Left hindlimb (tissue), 1 donor: ENCODE measurements around the gene TRPM1.

Experiments used
- DNase-seq: peaks from one replicate; pipeline ENCODE4 v3.0.0-alpha.2; 2018

Gene TRPM1

DNA sequence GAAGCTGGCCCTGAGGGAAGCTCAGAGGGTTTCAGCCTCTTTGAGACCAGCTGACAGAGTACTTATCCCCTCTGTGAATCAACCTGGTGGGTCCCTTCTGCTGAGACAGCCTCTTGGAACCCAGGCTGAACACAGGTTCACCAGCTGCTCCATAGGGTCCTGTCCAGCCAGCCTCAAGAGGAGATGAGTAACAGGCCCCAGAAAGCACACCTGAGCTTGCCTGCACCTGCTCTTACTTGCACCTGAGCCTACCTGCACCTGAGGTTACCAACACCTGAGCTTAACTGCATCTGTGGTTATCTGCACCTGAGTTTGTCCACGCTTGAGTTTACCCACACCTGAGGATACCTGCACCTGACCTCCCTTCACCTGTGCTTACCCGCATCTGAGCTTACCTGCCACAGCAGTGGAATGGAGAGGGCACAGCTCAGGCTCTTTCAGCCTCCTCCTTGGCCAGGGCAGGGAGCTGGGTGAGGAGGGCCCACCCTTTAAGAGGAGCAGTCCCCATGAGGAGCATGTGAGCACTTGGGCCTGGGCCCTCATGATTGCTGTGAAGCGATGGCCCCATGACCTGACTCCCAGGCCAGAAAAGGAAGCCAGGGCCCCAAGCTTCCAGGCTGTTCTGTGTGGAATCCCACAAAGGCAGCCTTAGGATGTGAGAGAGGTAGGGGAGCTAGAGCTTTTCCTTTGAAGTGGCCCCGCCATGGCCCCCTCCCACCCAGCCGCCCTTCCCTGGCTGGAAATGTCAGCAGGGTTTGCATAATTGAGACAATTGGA, at the start of gene TRPM1:
TSS of gene TRPM1 (minus strand) at position 464 of the 777 bp plus-strand sequence. CDS start 20,370 bp downstream, outside the sequence.
- DNase-seq, result no peak

DNA sequence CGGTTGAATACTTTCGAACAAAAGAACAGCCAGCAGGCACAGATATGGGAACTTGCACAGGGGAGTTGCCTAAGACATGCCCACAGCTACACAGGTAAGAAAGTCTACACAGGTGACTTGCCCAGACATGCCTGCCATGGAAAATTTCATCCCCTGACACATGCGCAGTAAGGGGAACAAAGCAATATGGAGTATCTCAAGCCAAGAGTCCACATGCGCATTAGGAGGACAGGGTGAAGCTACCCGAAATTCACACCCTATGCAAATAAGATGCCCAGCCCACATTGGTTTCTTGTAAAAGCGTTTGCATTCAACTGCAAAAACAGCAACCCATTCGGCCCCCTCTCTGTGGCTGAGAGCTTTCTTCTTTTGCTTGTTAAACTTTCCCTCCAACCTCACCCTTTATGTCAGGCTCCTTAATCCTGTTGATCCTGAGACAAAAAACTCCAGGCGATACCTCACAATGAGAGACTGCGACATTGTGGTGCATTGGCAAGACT, 49.3 kb upstream of the TRPM1 start:
- no peak for DNase-seq

DNA sequence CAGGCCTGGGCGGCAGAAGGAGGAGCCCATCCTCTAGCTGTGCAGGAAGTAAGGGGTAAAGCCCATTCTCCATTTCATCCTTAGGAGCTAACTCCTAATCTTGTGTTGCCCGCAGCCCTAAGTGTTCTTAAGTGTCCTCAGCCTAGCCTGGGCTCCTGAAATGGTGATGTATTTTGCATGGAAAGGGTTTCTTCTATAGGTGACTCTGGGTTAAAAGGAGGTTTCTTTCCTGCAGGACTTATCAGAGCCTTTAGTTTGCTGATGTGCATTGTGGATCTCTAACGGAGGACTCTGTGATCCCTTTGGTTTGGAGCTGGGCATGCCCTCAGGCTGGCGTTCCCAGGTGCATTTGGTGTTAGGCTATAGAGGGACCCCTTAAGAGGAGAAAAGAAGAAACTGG, 48.5 kb upstream of the TRPM1 start:
- DNase-seq, result no peak

DNA sequence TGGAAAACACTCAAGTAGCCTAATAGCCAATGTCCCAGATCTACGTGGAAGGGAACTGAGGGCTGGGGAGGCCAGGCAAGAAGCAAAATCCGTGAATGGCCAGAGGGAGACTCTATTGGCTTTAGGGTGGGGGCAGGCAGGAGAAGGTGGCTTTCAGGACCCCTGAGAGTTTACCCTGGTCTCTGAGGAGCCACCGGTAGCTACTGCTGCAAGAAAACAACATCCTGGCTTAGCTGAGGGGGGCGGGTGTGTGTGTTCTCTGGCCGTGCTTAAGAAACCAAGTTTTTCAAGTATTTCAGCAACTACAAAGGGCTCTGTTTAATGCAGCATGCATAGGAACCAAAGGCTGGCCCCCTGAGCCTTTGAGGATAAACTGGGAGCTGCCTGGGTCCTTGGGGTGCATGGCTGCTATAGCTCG, 47.6 kb upstream of the TRPM1 start:
- no peak for DNase-seq

DNA sequence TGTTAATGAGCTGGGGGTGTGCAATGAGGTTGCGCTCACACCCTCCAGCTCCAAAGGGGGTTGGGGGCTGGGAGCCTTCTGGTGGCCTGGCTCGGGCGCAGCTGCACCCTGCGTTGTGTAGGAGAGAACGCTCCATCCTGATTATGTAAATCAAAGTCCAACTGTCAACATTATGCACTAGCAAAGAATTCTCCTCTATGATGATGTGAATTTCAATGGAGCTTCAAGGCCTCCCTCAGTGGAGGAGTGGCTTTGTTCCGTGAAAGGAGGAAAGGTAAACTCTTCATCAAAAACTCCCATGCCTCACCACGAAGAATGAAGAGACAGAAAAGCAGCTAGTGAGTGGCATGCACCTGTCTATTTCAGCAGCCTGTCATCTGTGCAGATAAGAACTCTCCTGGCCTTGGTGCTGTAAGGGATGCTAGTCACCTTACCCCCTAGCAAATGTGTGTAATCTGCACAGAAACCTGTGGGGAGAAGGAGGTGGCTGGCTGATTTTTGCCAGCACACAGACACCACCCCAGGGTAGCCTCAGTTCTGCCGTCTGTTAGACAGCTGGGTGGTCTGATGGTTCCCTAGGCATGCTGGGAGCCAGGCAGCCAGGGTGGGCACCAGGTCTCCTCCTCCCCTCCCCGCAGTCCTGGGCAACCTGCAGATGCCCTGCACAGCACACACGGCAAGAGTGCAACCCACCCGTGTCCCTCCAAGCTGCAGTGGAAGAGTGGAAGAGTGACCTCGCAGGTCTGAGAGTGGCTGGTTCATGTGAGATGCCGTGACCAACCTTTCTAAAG, 47.0 kb upstream of the TRPM1 start:
- no peak for DNase-seq

DNA sequence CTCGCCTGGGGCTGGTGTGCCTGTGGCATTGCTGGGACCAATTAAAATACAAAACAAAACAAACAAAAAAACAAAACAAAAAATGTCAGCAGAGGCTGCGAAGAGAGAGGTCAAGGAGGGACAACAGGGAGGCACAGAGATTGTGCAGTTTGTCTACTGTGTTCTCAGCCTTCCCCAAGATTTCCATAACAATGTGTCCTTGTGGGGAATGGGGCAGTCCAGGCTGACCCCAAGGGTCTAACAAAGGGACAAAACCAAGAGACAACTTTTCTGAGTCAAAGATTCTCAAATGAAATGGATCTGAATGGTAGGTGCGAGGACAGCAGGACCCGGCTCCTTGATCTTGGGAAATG, 46.4 kb upstream of the TRPM1 start:
- DNase-seq, result no peak

DNA sequence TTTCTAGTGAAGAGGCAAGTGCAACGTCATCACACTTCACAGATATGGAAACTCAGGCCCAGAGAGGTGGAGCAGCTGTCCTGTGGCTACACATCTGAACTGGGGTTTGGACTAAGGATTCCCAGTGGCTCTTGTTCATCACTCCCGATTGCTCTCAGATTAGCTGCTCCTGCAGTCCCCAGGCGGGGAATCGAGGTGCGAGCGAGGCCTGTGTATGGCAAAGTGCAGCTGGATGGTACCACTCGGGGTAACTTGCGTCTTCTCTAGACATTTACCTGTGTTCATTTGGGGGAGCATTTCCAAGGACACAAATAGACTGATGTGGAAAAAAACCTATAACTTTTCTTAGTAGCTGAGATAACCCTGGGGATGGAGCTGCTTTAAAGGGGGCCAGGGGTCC, 45.9 kb upstream of the TRPM1 start:
- no peak for DNase-seq

DNA sequence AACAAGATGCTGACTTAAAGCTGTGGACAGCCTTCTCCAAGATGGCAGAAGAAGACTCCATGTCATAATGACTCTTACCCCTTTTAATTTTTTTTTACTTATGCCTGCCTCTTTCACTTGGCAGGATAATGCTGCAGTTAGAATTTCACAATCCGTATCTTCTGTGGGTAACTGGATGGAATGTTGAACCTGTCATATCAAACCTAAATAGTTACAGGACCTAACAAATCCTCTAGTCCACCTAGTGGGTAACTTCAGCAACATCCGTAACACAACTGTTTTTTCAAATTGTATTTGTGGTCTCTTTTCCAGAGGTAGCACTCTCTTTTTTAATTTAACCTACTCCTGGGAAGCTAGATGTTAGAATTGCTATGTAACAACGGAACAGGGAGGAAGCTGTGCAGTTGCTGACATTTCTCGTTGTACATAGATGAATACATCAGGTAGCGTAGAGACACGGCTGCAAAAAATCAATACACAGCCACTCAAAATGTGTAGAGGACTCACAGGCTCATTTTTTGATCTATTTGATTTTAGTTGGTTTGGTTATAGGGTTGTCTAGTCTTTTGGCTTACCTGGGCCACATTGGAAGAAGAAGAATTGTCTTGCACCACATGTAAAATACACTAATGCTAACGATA, 43.9 kb upstream of the TRPM1 start:
- no peak for DNase-seq

DNA sequence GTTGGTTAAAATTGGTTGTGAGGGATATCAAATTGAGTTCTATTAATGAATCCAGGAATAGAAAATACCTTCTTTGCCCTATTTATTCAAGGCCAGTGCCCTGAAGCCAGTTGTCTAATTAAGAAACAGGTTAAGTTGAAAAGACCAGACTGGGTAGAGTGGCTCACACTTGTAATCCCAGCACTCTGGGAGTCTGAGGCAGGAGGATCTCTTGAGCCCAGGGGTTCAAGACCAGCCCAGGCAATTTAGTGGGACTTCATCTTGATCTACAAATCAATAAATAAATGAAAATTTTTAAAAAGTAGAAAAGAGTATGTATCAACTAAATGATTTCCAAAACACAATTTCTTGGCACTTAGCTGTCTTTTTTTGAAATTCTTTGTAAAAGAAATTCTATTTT, 40.3 kb upstream of the TRPM1 start:
- DNase-seq, result no peak

DNA sequence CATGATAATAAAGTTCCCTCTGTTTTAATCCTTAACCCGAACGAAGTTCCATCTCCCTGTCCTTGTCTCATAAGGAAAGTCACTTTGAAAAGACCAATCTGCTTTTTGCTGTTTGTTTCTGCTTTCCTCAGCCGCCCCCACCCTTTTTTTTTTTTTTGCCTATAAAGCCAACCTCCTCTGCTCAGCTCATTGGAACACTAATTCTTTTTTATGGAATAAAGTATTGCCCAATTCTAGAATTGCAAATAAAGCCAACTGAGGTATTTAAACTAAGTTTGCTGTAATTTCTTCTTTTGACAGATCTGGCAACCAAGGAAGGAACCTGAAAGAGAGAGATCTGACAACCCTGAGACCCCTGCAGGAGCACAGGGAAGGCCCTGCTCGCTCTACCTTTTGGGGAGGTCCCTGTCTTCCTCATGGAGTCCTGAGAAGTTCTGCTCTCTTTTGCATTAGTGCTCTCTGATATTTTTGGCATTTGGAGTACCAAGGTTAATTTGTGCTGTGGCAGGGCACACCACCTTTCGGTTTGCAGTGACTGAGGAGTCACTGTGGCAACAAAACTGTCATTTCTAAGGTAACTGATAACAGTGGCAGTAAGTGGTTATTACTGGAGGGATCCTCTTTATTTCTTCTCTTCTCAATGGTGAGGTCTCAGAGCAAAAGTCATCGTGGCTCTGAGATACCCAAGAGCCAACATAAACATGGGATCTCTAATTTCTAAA, 35.2 kb upstream of the TRPM1 start:
- DNase-seq, result no peak

DNA sequence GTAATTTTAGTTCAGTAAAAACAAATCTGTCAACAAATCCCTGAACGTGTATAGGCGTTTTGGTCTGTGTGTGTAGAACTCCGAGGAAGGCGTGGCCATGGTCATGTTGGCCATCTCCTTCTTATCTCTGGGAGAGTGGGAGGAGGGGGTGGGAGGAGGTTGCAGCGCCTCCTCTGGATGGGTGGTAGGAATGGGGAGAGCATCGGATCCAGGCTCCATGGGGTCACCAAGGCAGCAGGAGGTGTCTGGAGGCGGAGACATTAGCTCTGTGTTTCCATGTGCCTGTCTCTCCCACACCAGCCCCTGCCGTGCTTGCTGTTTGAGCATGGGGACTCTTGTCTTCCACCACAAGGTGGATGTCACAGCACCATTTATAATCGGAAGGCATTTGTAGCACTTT, 34.5 kb upstream of the TRPM1 start:
- DNase-seq, result no peak

DNA sequence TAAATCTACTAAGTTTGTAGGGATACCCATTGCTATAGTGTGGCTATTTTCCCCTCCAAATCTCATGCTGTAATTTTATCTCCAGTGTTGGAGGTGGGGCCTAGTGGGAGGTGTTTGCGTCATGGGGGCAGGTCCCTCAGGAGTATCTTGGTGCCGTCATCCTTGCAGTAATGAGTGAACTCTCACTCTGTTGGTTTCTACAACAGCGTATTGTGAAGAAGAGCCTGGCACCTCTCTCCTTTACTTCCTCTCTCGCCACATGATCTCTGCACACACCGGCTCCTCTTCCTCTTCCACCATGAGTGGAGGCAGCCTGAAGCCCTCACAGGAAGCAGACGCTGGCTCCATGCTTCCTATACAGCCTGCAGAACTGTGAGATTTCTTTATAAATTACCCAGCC, 34.0 kb upstream of the TRPM1 start:
- no peak for DNase-seq

DNA sequence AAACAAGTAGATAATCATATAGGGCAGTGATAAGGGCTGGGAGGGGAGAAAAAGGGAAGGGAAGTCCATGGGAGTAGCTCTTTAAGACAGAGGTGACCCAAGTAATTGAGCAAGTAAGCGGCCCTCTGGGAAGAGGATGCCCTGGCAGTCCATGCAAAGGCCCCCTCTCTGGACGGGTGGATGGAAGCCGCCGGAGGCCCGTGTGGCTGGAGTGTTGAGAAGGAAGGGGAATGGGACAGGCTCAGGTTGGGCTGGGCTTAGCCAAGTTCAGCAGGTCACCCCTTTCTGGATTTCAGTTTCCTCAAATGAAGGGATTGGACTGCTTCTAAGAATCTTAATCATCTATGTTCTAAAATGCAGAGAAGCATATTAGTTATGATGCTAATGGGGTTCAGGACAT, 32.4 kb upstream of the TRPM1 start:
- no peak for DNase-seq

DNA sequence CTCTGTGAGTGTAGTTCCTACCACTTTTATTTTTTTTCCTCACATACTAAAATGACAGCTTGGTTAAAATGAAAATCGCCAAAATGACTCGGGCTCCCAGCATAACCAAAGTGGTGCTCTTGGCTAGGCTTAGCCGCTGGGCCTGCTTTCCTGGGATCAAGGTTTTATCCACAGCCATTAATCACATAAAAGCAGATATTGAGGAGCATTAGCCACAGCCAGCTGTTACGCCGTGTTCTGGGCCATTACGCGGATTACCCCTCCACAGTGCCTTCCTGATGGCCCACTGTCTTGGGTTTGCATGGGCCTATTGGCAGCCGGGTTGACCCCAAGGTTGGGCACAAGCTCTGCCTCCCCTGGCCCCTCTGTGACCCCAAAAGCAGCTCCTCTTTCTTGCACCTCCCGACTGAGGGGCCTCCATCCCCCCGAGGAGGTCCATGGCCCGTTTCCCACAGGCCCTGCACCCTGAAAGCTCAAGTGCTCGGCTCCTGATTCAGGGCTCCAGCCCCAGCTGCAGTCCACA, 30.4 kb upstream of the TRPM1 start:
- no peak for DNase-seq

DNA sequence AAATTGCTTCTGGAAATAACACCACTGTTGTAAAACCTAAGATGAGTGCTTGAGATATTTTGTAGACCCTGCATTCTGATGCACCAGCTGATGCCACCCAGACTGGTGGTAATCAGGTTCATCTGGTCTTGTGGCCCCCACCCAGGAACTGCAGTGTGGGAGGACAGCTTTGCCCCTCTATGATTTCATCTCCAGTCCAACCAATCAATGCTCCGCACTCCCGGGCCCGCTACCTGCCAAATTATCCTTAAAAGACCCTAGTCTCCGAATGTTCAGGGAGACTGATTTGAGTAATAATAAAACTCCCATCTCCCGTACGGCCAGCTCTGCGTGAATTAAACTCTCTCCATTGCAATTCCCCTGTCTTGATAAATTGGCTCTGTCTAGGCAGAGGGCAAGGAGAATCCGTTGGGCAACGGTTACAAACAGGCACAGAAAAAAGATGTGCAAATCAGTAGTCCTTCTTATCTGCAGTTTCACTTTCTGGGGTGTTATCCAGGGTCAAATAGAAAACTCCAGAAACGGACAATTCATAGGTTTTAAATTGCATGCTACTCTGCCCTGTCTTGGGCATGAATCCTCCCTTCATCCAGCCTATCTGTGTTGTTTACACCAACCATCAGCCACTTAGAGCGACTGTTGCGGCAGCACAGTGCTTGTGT, 29.2 kb upstream of the TRPM1 start:
- DNase-seq, result no peak

DNA sequence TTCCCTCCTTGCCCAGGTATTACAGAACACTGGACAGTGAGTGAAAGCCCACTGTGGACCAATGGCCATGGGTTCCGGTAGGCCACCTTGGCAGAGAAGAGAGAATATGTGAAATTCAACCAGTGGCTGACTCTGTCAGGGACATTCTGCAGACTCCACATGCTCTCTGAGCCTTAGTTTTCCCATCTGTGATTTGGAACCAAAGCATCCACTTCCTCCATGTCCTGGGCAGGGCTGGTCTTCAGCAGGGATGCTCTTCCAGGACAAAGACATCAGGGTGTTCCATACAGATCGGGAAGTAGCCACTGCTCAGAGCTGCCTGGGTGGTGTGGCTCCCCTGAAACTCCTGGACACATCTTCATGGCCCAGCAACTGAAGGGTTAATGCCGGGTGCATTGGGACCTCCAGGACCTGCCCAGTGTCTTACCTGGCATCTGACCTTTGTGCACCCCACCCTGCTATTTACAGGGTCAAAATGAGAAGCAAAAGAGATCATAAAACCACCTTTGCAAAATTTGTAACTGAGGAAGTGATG, 28.3 kb upstream of the TRPM1 start:
- no peak for DNase-seq

DNA sequence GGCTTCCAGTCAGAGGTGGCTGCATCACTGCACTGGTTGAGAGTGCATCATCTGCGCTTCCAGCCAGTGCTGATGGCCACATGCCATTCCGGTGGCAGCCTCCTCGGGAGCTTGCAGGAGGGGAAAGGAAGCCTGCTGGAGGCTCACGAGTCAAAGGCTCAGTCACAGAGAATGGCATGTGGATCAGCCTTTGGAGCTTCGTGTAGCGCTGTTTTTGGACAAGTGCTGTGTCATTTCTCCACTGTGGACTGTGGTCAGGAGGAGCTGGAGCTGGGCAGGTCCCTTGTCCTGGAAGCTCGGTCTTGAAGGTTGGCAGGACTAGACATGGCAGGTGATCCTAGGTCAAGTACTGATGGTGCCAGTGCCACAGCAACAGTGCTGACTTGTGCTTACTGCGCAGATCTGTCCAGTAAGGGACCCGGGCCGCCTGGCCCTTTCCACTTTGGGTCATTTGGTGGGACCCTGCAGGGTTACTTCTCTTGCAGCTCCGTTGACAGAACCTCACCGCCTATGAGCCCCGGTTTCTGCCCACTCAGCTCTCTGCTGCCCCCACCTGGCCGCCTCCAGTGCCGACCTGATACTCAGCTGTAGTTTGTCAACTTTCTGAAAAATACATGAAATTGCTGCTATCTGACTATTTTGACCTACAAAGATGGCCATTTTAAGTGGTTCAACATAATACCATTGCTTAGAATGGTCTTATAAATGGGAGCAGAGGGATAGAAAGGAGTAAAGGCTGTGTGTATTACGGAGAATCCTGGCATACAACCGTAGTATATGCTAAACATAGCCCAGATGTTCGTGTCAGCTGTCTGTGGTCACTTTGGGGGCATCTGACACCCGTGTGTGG, 27.6 kb upstream of the TRPM1 start:
- peak; percentile 67 for DNase-seq

DNA sequence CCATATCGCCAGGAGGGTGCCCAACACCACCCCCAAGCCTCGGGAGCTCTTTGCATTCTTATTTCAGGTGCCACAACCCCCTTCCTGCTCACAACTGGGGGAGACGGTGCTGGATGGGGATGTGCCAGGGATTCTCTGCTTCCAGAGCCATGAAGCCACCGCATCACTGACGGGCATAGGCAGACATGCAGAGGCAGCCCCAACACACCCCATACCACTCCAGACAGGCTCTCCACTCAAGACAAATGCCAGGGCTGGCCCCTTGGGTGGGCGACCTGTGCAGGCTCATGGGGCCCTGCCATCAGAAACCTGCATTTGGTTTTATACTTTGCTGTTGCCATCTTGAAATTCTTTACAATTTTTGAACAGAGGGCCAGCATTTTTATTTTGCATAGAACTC, 27.0 kb upstream of the TRPM1 start:
- DNase-seq, result no peak

DNA sequence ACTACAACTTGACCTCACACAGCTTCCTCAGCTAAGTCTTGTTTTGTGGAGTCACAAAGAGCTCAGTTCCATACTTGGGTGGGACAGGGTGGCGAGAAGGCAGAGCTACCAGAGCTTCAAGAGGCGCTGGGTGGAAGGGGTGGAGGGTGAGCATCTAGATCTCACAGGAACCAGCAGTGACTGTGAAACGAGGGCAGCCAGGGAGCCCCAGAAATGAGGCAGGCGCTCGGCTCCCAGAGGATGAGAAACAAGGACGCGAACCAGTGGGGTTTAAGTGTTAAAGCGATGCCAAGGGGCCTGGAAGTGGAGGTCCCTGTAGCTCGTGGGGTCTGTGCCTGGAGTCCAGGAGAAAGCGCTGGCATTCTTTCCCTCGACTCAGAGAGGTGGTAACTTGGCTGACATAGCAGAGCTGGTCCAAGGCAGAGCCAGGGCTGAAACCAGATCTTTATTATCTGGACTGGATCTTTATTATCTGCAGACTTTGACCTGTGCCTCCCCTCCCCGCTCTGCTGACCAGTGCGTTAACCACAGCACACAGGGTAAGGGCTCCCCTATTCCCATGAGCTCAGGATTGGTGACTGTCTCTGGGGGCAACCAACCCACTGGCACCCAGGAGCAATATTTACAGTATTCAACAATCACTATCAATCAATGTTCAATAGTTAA, 26.2 kb upstream of the TRPM1 start:
- DNase-seq, result no peak

DNA sequence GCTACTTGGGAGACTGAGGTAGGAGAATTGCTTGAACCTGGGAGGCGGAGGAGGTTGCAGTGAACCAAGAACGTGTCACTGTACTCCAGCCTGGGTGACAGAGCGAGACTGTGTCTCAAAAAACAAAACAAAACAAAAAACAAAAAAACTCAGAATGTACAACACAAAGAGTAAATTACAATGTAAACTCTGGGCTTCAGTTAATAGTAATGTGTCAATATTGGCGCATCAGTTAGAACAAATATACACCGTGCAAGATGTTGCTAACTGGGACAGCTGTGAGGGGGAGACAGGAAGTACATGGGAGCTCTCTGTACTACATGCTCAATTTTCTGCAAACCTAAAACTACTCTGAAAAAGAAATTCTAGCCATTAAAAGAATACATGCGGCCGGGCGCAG, 23.5 kb upstream of the TRPM1 start:
- DNase-seq, result no peak
